ENCODE results near the gene LDHAL6A. TPM values are rescaled to one million over a fixed set of nuclear protein-coding genes. Genes with fewer than 3 reads are reported as not detected.

LDHAL6A gene
- total RNA-seq, 1 donor from 2014 or later, result not detected

- Histone ChIP-seq H3K36me3 (peaks cover 62% of the 10 kb centered on the region), H3K27ac (replicated peaks) (no peak overlapping the region), H3K9me3 (replicated peaks) (no peaks in the 10 kb centered on the region), H3K4me3 (no peak overlapping the region), H3K27me3 (ENCODE audit: low read depth) (no peaks in the 10 kb centered on the region), H3K4me1 (peaks cover 15% of the 10 kb centered on the region)
- intact Hi-C loops (cut with micrococcal nuclease), result no loop called here
- no peak for DNase-seq
- TF ChIP-seq CTCF (IDR thresholded peaks at IDR 0.05; ENCODE audit: borderline replicate concordance), result no peak
Observed at GRCh38 chr11:18495703-18496102, 40.0 kb downstream of the LDHAL6A start.

- H3K27me3 ChIP-seq (ENCODE audit: low read depth), result no peaks in the 10 kb centered on the region
- no peak for TF ChIP-seq CTCF (IDR thresholded peaks at IDR 0.05; ENCODE audit: borderline replicate concordance)
- H3K36me3 ChIP-seq, result peaks cover 75% of the 10 kb centered on the region
- intact Hi-C loops (cut with micrococcal nuclease), result no loop called here
- no peak for DNase-seq
- H3K4me1 ChIP-seq, result peaks cover 7% of the 10 kb centered on the region
- H3K27ac ChIP-seq (replicated peaks), result no peak overlapping the region
- no peaks in the 10 kb centered on the region for H3K9me3 ChIP-seq (replicated peaks)
- H3K4me3 ChIP-seq, result no peak overlapping the region
Observed at GRCh38 chr11:18498039-18498438, 42.4 kb downstream of the LDHAL6A start.

GRCh38 chr11:18501629-18502028 is 46.0 kb downstream of the LDHAL6A start:
- Histone ChIP-seq H3K27ac (replicated peaks) (no peak overlapping the region), H3K4me1 (no peaks in the 10 kb centered on the region), H3K9me3 (replicated peaks) (no peaks in the 10 kb centered on the region), H3K36me3 (peaks cover 84% of the 10 kb centered on the region), H3K27me3 (ENCODE audit: low read depth) (no peaks in the 10 kb centered on the region), H3K4me3 (no peak overlapping the region)
- no peak for DNase-seq
- TF ChIP-seq CTCF (IDR thresholded peaks at IDR 0.05; ENCODE audit: borderline replicate concordance), result no peak
- intact Hi-C loops (cut with micrococcal nuclease), result no loop called here

- DNase-seq, result no peak
- H3K27ac ChIP-seq (replicated peaks), result no peak overlapping the region
- no peaks in the 10 kb centered on the region for H3K27me3 ChIP-seq (ENCODE audit: low read depth)
- peaks cover 84% of the 10 kb centered on the region for H3K36me3 ChIP-seq
- intact Hi-C loops (cut with micrococcal nuclease), result no loop called here
- no peaks in the 10 kb centered on the region for H3K4me1 ChIP-seq
- no peak overlapping the region for H3K4me3 ChIP-seq
- no peaks in the 10 kb centered on the region for H3K9me3 ChIP-seq (replicated peaks)
- no peak for TF ChIP-seq CTCF (IDR thresholded peaks at IDR 0.05; ENCODE audit: borderline replicate concordance)
Observed at GRCh38 chr11:18502352-18502751, 46.7 kb downstream of the LDHAL6A start.

GRCh38 chr11:18521122-18521521 is 65.5 kb downstream of the LDHAL6A start:
- intact Hi-C loops (cut with micrococcal nuclease), result no loop called here
- no peaks in the 10 kb centered on the region for H3K27me3 ChIP-seq (ENCODE audit: low read depth)
- H3K4me1 ChIP-seq, result peaks cover 28% of the 10 kb centered on the region
- DNase-seq, result no peak
- TF ChIP-seq CTCF (IDR thresholded peaks at IDR 0.05; ENCODE audit: borderline replicate concordance), result no peak
- H3K9me3 ChIP-seq (replicated peaks), result no peaks in the 10 kb centered on the region
- H3K36me3 ChIP-seq, result peaks cover 18% of the 10 kb centered on the region
- H3K4me3 ChIP-seq, result no peak overlapping the region
- no peak overlapping the region for H3K27ac ChIP-seq (replicated peaks)

GRCh38 chr11:18522388-18522787 is 66.7 kb downstream of the LDHAL6A start:
- TF ChIP-seq CTCF (IDR thresholded peaks at IDR 0.05; ENCODE audit: borderline replicate concordance), result no peak
- DNase-seq, result no peak
- intact Hi-C loops (cut with micrococcal nuclease), result no loop called here

More at GRCh38 chr11:18522388-18522787, 66.7 kb downstream of the LDHAL6A start:
- no peak overlapping the region for H3K27ac ChIP-seq (replicated peaks)
- no peaks in the 10 kb centered on the region for H3K9me3 ChIP-seq (replicated peaks)
- peaks cover 40% of the 10 kb centered on the region for H3K4me1 ChIP-seq
- no peaks in the 10 kb centered on the region for H3K27me3 ChIP-seq (ENCODE audit: low read depth)
- peaks cover 15% of the 10 kb centered on the region for H3K36me3 ChIP-seq
- H3K4me3 ChIP-seq, result no peak overlapping the region
